GM23338 (cell line): ENCODE measurements around the gene OPN4. TPM values are rescaled to one million over a fixed set of nuclear protein-coding genes. Genes with fewer than 3 reads are reported as not detected.

Experiments used
- ATAC-seq: fragments of 200-7000 bp; cut with Tn5 transposase; 3 replicates; pipeline ENCODE4 v1.9.1; 2020
- DNase-seq: peaks from one replicate; pipeline ENCODE4 v3.0.0-alpha.2; 2015; ENCODE audit warnings: low spot score
- H2AFZ ChIP-seq: fragments of 200-600 bp; sonication (generic); 2 replicates; pipeline ENCODE4 v1.8.0; 2016; ENCODE audit warnings: antibody characterized with exemption, mild to moderate bottlenecking, moderate library complexity
- H3F3A ChIP-seq: fragments of 200-600 bp; sonication (generic); replicated peaks from 2 replicates; pipeline ENCODE4 v1.8.0; 2017; ENCODE audit warnings: antibody characterized with exemption, mixed run types, low read depth
- H3K27ac ChIP-seq: fragments of 200-600 bp; sonication (generic); 2 replicates; pipeline ENCODE4 v1.6.1; 2016; ENCODE audit warnings: low read depth
- H3K27me3 ChIP-seq: fragments of 200-600 bp; sonication (generic); 2 replicates; pipeline ENCODE4 v1.8.0; 2016; ENCODE audit warnings: mild to moderate bottlenecking, mixed run types, moderate library complexity; ENCODE audit not compliant: insufficient read depth
- H3K36me3 ChIP-seq: fragments of 200-600 bp; sonication (generic); 2 replicates; pipeline ENCODE4 v1.8.0; 2016; ENCODE audit warnings: mild to moderate bottlenecking; ENCODE audit not compliant: insufficient read depth
- H3K4me1 ChIP-seq: fragments of 200-600 bp; sonication (generic); 2 replicates; pipeline ENCODE4 v1.8.0; 2016; ENCODE audit warnings: mild to moderate bottlenecking, moderate library complexity; ENCODE audit not compliant: insufficient read depth
- H3K4me2 ChIP-seq: fragments of 200-600 bp; sonication (generic); 2 replicates; pipeline ENCODE4 v1.7.1; 2017; ENCODE audit warnings: mixed run types
- H3K4me3 ChIP-seq: fragments of 200-600 bp; sonication (generic); 2 replicates; pipeline ENCODE4 v1.6.1; 2016; ENCODE audit warnings: mixed run types
- H3K79me2 ChIP-seq: fragments of 200-600 bp; sonication (generic); replicated peaks from 2 replicates; pipeline ENCODE4 v1.8.0; 2017; ENCODE audit warnings: mild to moderate bottlenecking; ENCODE audit not compliant: insufficient read depth
- H3K9me2 ChIP-seq: fragments of 200-600 bp; sonication (generic); 2 replicates; pipeline ENCODE4 v1.8.0; 2017; ENCODE audit not compliant: insufficient read depth
- H4K20me1 ChIP-seq: fragments of 200-600 bp; sonication (generic); replicated peaks from 2 replicates; pipeline ENCODE4 v1.8.0; 2017; ENCODE audit warnings: mild to moderate bottlenecking; ENCODE audit not compliant: insufficient read depth
- H3K27ac Mint-ChIP-seq: 2 replicates; pipeline ENCODE4 v1.8.0; 2020; ENCODE audit warnings: inconsistent platforms, mild to moderate bottlenecking, moderate library complexity, mixed read lengths
- H3K27me3 Mint-ChIP-seq: 3 replicates; pipeline ENCODE4 v1.8.0; 2022; ENCODE audit warnings: low read depth, mild to moderate bottlenecking, moderate library complexity, mixed read lengths, inconsistent platforms; ENCODE audit not compliant: insufficient read depth, poor library complexity
- H3K36me3 Mint-ChIP-seq: 3 replicates; pipeline ENCODE4 v1.8.0; 2021; ENCODE audit warnings: low read depth, mild to moderate bottlenecking, inconsistent platforms, moderate library complexity, mixed read lengths
- H3K4me1 Mint-ChIP-seq: 3 replicates; pipeline ENCODE4 v1.8.0; 2020; ENCODE audit warnings: mild to moderate bottlenecking, inconsistent platforms, mixed read lengths
- H3K4me3 Mint-ChIP-seq: 3 replicates; pipeline ENCODE4 v1.8.0; 2021; ENCODE audit warnings: moderate library complexity, mild to moderate bottlenecking, inconsistent platforms, mixed read lengths
- H3K9me3 Mint-ChIP-seq: 3 replicates; pipeline ENCODE4 v1.8.0; 2020; ENCODE audit warnings: moderate library complexity, mild to moderate bottlenecking, inconsistent platforms, mixed read lengths
- CREB1 ChIP-seq: fragments of 250-450 bp; sonication (Bioruptor Pico); IDR thresholded peaks from 2 replicates; pipeline ENCODE4 v1.5.0; 2020; ENCODE audit warnings: low read depth, mild to moderate bottlenecking, moderate library complexity
- ETS1 ChIP-seq: IDR thresholded peaks from 2 replicates; pipeline ENCODE4 v1.6.1; 2016; ENCODE audit warnings: antibody characterized with exemption
- JUNB ChIP-seq: IDR thresholded peaks from one replicate; pipeline ENCODE4 v1.6.1; 2016; ENCODE audit warnings: antibody characterized with exemption; ENCODE audit not compliant: unreplicated experiment
- POLR2AphosphoS5 ChIP-seq: IDR thresholded peaks from 2 replicates; pipeline ENCODE4 v1.6.1; 2016; ENCODE audit warnings: antibody characterized with exemption, low read depth
- REST ChIP-seq: IDR thresholded peaks from one replicate; pipeline ENCODE4 v1.6.1; 2018; ENCODE audit warnings: antibody characterized with exemption; ENCODE audit not compliant: unreplicated experiment
- STAT1 ChIP-seq: IDR thresholded peaks from one replicate; pipeline ENCODE4 v1.6.1; 2016; ENCODE audit warnings: antibody characterized with exemption; ENCODE audit not compliant: unreplicated experiment
- ZNF114 ChIP-seq: fragments of 250-450 bp; sonication (Bioruptor Pico); IDR thresholded peaks from 2 replicates; pipeline ENCODE4 v1.5.0; 2020; ENCODE audit warnings: mild to moderate bottlenecking, moderate library complexity
- ZNF331 ChIP-seq: fragments of 250-450 bp; sonication (Bioruptor Pico); IDR thresholded peaks from 2 replicates; pipeline ENCODE4 v1.5.0; 2020; ENCODE audit warnings: low read depth, mild to moderate bottlenecking, moderate library complexity
- ZNF462 ChIP-seq: fragments of 250-450 bp; sonication (Bioruptor Pico); IDR thresholded peaks from 2 replicates; pipeline ENCODE4 v1.5.0; 2020; ENCODE audit warnings: mild to moderate bottlenecking, moderate library complexity
- polyA plus RNA-seq: library from polyadenylated mRNA; unstranded; fragments of >200 nt; fragmentation: Nextera tagmentation; extraction: Ambion mirVana; gene quantifications from 2 replicates; pipeline ENCODE4 v1.2.1, GENCODE V29; 2016
- total RNA-seq: library from RNA; depleted of rRNA; stranded (reverse); fragments of >200 nt; shearing (Covaris generic); gene quantifications from 2 replicates; pipeline ENCODE4 v1.2.3, GENCODE V29; 2014

OPN4 gene
- total and polyA plus RNA-seq, 2 experiments from 2014 or later, result not detected

GRCh38 chr10:86699541-86699940 is 45.2 kb downstream of the OPN4 start (continued):
- TF ChIP-seq ETS1 (no peak), REST (no peak), ZNF331 (no peak)

- no peaks in the 10 kb centered on the region for H4K20me1 ChIP-seq
- H3K4me3 ChIP-seq, result no peak overlapping the region
- H3K79me2 ChIP-seq, result no peaks in the 10 kb centered on the region
- Mint-ChIP-seq H3K9me3 (no peaks in the 10 kb centered on the region), H3K27me3 (peaks cover 9% of the 10 kb centered on the region), H3K27ac (no peak overlapping the region), H3K4me1 (peaks cover 15% of the 10 kb centered on the region), H3K4me3 (no peak overlapping the region), H3K36me3 (no peaks in the 10 kb centered on the region; the same call in 2 of the 3 replicates)
- peaks cover 6% of the 10 kb centered on the region for H3K4me1 ChIP-seq
- H2AFZ ChIP-seq, result no peak overlapping the region
- no peaks in the 10 kb centered on the region for H3K36me3 ChIP-seq
- peaks cover 8% of the 10 kb centered on the region; the same call in 1 of the 2 replicates for H3K9me2 ChIP-seq
- no peak overlapping the region for H3K27ac ChIP-seq
- no peaks in the 10 kb centered on the region for H3F3A ChIP-seq
- H3K4me2 ChIP-seq, result no peak overlapping the region
- ATAC-seq (no peak), DNase-seq (no peak)
- H3K27me3 ChIP-seq, result no peaks in the 10 kb centered on the region
- no peak for TF ChIP-seq ZNF462
- no peak for TF ChIP-seq ZNF114 (CRISPR knock-in tag)
- TF ChIP-seq POLR2AphosphoS5, result no peak
- no peak for TF ChIP-seq JUNB
- no peak for TF ChIP-seq STAT1
- TF ChIP-seq CREB1, result no peak
- no peak for TF ChIP-seq REST
Observed at GRCh38 chr10:86699991-86700840, 45.9 kb downstream of the OPN4 start.
